ENCODE results near the gene ITPR1. TPM values are rescaled to one million over a fixed set of nuclear protein-coding genes. Genes with fewer than 3 reads are reported as not detected.

The ITPR1 gene
- total and polyA plus RNA-seq, 2 of the 4 experiments (the other 2 are of a cell fraction) = 1.8 to 5.7 TPM

DNA sequence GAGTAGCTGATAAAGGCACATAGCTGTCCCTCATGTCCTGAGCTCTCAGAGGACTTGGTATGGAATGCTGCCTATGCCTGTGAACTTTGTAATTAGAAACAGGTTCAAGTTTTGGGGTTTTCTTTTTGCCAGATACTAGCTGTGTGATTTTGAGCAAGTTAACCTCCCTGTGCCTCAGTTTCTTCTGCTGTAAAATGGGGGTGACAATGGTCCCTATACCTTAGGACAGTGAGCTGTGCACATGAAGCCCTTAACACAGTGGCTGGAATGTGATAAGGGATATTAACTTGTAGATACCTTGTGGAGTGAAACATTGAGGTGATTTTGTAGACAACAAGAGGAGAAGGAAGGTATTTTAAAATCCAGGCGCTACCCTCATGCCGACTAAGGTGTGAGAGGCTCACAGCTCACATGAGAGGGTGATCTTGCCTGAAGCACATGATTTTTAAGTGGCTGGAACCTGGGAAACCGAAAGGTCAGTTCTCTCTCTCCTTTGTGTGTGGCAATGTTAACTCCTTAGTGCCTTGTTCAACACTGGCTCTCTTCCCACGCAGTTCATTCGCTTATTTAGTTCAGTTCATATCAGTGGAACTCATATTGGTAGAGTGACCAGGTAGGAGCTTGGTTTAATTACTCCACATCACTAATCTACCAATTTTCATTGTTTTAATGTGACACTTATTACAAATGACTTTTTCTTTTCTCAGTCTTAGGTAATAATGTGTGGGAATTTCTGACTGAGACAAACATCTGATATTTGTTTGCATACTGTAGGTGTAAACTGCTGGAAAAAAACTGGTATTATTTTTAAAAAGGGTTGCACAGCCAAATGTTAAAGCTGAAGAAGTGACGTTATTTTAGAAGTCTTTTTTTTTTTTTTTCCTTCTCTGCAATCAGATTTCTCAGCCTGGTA is 236.2 kb downstream of the ITPR1 start:
- Histone ChIP-seq H3K14ac (replicated peaks; ENCODE audit: low read depth, low read length) (no peak overlapping the region), H3K4me1 (ENCODE audit: control insufficient read depth, insufficient read depth, low read length) (no peaks in the 10 kb centered on the region), H3K79me1 (ENCODE audit: low read depth in 1 of 2, low read length in 2 of 2) (no peaks in the 10 kb centered on the region), H3K4me2 (ENCODE audit: low read depth, low read length) (no peak overlapping the region), H2AFZ (replicated peaks; ENCODE audit: low read length, poor library complexity) (no peak overlapping the region), H3K56ac (ENCODE audit: extremely low read depth, insufficient read depth, low read length) (no peak overlapping the region), H3K36me3 (ENCODE audit: control insufficient read depth, insufficient read depth, low read length) (no peaks in the 10 kb centered on the region; the same call in 1 of the 2 replicates), H2AK9ac (replicated peaks; ENCODE audit: low read depth, low read length, poor library complexity) (no peak overlapping the region), H3K4me3 (ENCODE audit: insufficient read depth, low read depth, low read length) (no peak overlapping the region), H2BK120ac (ENCODE audit: low read depth, low read length) (no peak overlapping the region), H3K9ac (ENCODE audit: low read depth, low read length) (no peak overlapping the region), H3K18ac (ENCODE audit: low read depth, low read length) (no peak overlapping the region), H2BK5ac (ENCODE audit: low read depth, low read length, poor library complexity, severe bottlenecking) (no peak overlapping the region), H3K4ac (ENCODE audit: low read depth, low read length) (no peak overlapping the region), H3K9me3 (ENCODE audit: control insufficient read depth, insufficient read depth, low read length) (no peaks in the 10 kb centered on the region), H3K23ac (ENCODE audit: low read depth, low read length) (no peak overlapping the region), H4K8ac (ENCODE audit: low read depth in 2 of 2, low read length in 2 of 2) (no peak overlapping the region), H2BK20ac (ENCODE audit: low read depth, low read length) (no peak overlapping the region), H2AK5ac (ENCODE audit: low read depth, low read length) (no peak overlapping the region), H3K27me3 (ENCODE audit: control insufficient read depth, insufficient read depth, low read length) (peaks cover 19% of the 10 kb centered on the region), H4K20me1 (ENCODE audit: insufficient read depth, low read length) (no peaks in the 10 kb centered on the region), H3K27ac (ENCODE audit: insufficient read depth, low read length) (no peak overlapping the region), H2BK15ac (ENCODE audit: low read depth, low read length) (no peak overlapping the region), H4K91ac (ENCODE audit: insufficient read depth, low read depth, low read length) (no peak overlapping the region), H3K9me1 (ENCODE audit: insufficient read depth, low read length) (no peaks in the 10 kb centered on the region; the same call in 1 of the 2 replicates), H4K5ac (ENCODE audit: low read depth, low read length) (no peak overlapping the region)
- CTCF ChIA-PET = interaction anchor here (0.6 to 0.7 kb wide), 2 partner anchors 38 to 1022 kb away, joined by 4 to 6 read pairs; no protein-coding TSS in a partner anchor
- no TSS peak for BruUV-seq (replicated peaks)
- dilution Hi-C loops (cut with HindIII; ENCODE audit: low sequenced_read_pairs, unreplicated experiment) (no loop called here), intact Hi-C loops (cut with micrococcal nuclease) (no loop called here), in situ Hi-C loops (cut with MboI; ENCODE audit: low sequenced_read_pairs) (no loop called here)
- DNase-seq = no peak
- POLR2A ChIA-PET (ENCODE audit: unreplicated experiment) = no interaction called here
- no peak for ATAC-seq (ENCODE audit: low read depth)
- 80% methylated on average over 2 of the region's 6 CpGs; no CpG with 5 or more reads in 1 of the 2 experiments for WGBS, 2 experiments (ENCODE audit: extremely low coverage in 2 of 2, insufficient read length in 1 of 2)
- TF ChIP-seq POLR2A (IDR thresholded peaks at IDR 0.05; ENCODE audit: low read depth, low read length) = no peak
- no peak for TF ChIP-seq BHLHE40 (IDR thresholded peaks at IDR 0.05; ENCODE audit: low read depth, low read length)
- TF ChIP-seq RCOR1 (IDR thresholded peaks at IDR 0.05; ENCODE audit: insufficient replicate concordance, low read length) = no peak
- no peak for TF ChIP-seq RFX5 (IDR thresholded peaks at IDR 0.05; ENCODE audit: low read depth, low read length)
- TF ChIP-seq, protein P1, sequence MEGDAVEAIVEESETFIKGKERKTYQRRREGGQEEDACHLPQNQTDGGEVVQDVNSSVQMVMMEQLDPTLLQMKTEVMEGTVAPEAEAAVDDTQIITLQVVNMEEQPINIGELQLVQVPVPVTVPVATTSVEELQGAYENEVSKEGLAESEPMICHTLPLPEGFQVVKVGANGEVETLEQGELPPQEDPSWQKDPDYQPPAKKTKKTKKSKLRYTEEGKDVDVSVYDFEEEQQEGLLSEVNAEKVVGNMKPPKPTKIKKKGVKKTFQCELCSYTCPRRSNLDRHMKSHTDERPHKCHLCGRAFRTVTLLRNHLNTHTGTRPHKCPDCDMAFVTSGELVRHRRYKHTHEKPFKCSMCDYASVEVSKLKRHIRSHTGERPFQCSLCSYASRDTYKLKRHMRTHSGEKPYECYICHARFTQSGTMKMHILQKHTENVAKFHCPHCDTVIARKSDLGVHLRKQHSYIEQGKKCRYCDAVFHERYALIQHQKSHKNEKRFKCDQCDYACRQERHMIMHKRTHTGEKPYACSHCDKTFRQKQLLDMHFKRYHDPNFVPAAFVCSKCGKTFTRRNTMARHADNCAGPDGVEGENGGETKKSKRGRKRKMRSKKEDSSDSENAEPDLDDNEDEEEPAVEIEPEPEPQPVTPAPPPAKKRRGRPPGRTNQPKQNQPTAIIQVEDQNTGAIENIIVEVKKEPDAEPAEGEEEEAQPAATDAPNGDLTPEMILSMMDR (conservative IDR thresholded peaks at IDR 0.05; ENCODE audit: low read depth, low read length) = no peak
- no peak for TF ChIP-seq NFE2L2 (IDR thresholded peaks at IDR 0.05; ENCODE audit: low read depth, low read length)
- TF ChIP-seq MXI1 (IDR thresholded peaks at IDR 0.05; ENCODE audit: borderline replicate concordance, low read depth, low read length) = no peak
- no peak for TF ChIP-seq MAFK (IDR thresholded peaks at IDR 0.05; ENCODE audit: low read depth, low read length)
- TF ChIP-seq CHD1 (IDR thresholded peaks at IDR 0.05; ENCODE audit: low read depth, low read length) = no peak
- TF ChIP-seq CEBPB (IDR thresholded peaks at IDR 0.05; ENCODE audit: low read depth, low read length) = no peak
- no peak for TF ChIP-seq SMC3 (IDR thresholded peaks at IDR 0.05; ENCODE audit: low read depth, low read length)
- no peak for TF ChIP-seq FOS (IDR thresholded peaks at IDR 0.05; ENCODE audit: low read depth, low read length)
- no peak for TF ChIP-seq MAZ (IDR thresholded peaks at IDR 0.05; ENCODE audit: borderline replicate concordance, low read depth, low read length)
- TF ChIP-seq, protein P2, sequence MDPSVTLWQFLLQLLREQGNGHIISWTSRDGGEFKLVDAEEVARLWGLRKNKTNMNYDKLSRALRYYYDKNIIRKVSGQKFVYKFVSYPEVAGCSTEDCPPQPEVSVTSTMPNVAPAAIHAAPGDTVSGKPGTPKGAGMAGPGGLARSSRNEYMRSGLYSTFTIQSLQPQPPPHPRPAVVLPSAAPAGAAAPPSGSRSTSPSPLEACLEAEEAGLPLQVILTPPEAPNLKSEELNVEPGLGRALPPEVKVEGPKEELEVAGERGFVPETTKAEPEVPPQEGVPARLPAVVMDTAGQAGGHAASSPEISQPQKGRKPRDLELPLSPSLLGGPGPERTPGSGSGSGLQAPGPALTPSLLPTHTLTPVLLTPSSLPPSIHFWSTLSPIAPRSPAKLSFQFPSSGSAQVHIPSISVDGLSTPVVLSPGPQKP (IDR thresholded peaks at IDR 0.05; ENCODE audit: borderline replicate concordance, low read depth, low read length) = no peak
- TF ChIP-seq RAD21 (IDR thresholded peaks at IDR 0.05; ENCODE audit: low read length) = no peak
